GM20431 (cell line): Measurements from ENCODE around the gene UBAC1.
"Not testable (repeated sequence)": the region's sequence is repeated elsewhere in the genome, so short reads cannot be mapped to it uniquely, and the experiment has no call there.

Source experiments
- in situ Hi-C: fragments of 300-500 bp; cut with MseI, MboI; formaldehyde crosslinking; loops from one replicate; pipeline ENCODE4 v1.15.0; 2020; ENCODE audit warnings: low sequenced_read_pairs; ENCODE audit not compliant: unreplicated experiment

The UBAC1 gene

DNA sequence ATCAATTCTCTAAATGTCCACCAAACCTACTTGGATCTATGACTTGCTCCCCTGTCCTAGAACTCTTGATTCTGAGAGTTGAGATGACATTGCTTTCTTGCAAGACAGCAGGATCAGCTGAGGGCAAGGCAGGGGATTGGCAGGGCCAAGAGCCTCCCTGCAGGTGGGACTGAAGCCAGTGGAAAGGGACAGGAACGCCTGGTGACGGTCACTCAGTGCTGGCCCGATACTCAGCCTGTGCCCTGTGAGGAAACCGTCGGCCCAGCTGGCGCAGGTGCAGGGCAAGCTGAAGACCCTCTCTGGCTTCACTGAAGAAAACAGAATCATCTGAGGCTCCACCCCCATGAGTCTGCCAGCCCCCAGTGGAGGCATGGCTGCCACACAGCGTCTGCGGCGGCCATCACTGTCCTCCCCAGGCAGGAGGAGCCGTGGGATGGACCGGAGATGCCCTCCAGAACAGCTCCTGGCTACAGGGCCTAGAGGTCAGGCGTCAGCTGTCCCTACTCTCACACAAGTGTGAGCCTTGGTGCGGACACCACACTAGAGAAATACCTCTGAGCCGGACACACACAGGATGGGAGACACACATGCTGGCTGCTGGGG is 14.7 kb downstream of the UBAC1 start:
- in situ Hi-C loops: no loop called here

DNA sequence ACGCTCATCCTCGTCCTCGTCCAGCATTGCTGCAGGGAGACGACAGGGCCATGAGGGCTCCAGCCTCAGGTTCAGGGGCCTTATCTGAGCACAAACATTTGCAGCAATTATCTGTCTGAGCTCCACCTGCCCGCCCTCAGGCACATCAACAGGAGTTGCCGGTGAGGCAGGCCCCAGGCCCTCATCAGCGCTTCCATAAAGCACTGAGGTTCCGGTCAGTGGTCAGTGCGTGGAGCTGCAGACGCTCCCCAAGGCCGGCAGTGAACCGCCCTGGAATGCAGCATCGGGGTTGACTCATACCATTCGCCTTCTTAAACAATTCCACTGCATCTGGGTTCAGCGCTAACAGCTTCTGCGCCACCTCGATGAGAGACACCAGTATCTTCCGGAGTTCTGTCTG is 15.2 kb downstream of the UBAC1 start:
- in situ Hi-C loops: no loop called here

DNA sequence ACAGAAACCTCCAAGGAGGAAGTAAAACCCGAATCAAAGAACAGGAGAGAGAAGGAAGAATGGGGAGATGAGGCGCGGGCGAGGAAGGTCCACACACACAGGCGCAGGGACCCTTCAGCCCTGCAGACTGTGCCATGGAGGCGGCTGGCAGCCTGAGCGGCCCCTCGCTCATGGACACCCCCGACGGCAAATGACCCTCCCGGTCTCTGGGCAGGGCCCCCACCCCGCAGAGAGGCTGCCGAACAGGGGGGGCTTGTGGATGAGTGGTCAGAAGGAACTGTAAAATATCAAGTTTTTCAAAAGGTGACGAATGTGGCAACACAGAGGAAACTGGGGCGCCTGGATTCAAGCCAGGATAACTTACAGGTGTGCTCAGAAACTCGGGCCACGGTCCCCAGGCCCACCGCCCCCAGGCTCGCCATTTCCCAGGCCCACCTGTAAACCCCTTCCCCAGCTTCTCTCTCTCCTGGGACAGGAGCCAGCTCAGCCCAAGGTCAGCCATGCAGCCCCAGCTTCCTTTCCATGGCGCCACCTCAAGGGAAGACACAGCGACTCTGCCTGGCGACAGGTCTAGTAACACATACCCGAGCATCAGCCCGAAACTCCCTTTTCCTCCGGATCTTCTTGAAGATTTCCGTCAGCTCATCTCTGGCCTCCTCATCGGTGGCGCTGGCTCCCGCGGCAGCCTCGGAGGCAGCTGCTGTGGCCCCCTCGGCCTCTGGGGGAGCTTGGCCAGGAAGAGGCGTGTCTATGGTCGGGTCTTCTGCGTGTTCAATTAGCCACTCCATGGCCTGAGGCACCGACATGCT is 16.5 kb downstream of the UBAC1 start:
- in situ Hi-C loops: no loop called here

DNA sequence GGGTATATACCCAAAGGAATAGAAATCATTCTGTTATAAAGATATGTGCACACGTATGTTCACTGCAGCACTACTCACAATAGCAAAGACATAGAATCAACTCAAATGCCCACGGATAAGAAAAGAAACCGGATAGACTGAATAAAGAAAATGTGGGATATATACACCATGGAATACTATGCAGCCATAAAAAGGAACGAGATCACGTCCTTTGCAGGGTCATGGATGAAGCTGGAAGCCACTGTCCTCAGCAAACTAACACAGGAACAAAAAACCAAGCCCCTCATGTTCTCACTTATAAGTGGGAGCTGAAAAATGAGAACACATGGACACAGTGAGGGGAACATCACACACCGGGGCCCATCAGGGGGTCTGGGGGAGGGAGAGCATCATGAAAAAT is 17.6 kb downstream of the UBAC1 start:
- in situ Hi-C loops: not testable (repeated sequence)

DNA sequence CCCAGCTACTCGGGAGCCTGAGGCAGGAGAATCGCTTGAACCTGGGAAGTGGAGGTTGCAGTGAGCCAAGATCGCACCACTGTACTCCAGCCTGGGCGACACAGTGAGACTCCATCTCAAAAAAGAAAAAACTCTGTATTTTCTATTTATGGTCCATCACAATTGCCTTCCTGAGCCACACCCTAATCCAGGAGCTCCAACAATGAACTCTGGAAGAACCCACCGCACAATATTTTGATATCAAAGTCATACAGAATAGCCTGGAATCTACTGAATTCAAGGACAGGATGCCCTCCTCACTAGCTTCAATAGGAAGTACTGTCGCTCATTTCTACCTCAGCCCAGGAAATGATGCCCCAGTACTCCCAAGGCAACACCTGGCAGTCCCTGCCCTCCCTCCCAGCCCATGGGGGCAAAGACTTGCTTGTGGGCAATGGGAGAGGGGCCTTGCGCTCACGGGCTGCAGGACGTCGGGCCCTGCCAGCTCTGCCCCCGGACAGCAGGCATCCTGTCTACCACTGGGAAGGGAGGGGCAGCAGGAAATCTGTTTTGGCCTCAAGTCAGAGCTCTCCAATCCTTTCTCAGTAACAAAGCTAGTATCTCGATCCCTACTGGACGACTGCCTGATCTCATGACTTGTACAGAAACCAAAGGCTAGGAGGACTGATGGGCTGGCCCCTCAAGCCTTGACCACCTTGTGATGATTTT is 19.7 kb downstream of the UBAC1 start:
- in situ Hi-C loops: no loop called here

DNA sequence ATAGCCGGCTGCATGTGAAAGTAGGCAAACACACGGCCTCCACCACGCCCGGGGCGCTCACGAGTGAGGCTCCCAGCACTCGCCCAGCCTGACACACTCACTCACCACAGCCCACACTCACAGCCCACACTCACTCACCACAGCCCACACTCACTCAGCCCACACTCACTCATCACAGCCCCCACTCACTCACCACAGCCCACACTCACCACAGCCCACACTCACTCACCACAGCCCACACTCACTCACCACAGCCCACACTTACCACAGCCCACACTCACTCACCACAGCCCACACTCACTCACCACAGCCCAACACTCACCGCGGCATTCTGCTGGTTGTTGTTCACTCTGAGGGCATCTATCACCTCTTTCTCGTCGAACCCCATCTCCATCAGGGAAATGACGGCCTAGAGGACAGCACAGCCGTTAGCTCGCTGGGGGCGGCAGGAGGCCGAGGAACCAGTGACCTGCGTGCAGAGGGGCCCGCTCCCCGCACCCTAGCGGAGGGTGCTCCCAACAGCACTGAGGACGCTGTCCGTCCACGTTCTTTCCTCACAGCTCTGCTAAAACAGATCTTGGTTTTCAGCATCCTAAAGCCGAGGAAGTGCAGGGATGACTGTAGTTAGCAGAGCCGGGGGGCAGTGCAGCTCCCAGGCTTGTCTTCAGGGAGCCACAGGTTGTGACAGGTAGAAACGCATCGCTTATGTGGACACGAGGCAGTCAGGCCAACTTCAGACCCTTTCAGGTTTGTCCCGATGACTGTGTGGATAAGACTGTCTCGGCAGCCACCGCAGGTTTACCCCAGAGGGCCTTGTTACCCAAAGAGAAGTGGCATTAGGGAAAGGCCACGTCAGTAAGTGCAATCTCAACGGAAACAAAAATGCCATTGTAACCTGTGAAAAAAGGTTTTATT is 21.6 kb downstream of the UBAC1 start:
- in situ Hi-C loops: no loop called here

DNA sequence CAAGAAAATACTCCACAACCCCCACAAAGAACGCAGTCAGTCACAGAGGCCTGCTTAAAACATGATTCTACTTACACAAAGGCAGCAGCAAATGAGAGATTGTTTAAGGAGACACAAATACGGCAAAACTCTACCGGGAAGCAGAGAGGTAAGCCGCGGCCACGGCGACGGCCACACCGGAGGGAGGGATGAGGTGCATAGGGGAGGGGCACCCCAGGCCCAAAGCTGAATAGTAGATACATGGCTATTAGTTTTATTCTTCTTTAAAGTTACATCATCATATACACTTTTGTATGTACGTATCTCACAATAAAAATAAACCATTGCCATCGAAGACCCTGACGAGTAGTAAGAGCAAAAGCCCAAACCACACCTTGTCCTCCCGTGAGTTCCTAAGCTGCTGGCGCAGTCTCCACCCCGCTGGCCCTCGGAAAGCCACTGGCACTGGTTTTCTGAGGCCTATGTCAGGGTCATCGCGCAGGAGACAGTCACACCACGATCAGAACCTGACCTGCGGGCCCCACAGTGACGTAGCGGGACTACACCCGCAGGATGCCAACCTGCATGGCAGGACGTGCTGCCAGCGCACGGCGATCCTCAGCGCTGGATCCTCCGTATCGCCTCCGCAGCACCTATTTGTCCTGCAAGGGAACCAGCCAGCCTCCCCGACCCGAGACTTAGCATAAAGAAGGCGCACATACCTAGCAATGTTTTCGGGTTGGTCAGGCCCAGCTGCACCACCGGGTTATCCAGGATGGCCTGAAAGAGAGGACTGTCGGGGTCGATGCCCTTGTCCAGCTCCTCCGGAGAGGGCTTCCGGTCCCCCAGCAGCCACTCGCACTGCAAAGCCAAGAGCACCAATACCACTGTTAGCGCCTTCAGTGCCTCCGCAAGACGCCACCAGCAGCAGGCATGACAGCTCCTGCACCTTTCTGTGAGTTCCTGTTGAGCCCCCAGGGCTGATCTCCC is 23.4 kb downstream of the UBAC1 start:
- in situ Hi-C loops: no loop called here

DNA sequence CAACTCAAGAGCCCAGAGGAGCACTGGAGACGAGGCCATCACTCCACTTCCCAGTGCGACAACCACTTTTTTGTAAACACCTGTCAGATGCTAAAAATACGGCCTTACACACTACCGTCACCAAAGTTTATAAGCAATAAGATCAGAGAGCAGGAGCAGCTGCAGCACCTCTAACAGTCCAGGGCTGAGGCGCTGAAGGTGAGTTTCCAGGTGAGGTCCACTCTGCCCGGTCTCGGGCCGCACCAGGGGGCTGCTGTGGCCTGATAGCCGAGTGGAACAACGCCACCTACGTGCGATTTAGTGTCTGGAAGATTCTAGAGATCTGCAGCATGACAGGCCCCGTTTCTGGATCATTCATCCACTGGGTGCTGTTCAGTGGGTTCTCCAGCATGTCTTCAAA is 28.1 kb downstream of the UBAC1 start:
- in situ Hi-C loops: no loop called here

DNA sequence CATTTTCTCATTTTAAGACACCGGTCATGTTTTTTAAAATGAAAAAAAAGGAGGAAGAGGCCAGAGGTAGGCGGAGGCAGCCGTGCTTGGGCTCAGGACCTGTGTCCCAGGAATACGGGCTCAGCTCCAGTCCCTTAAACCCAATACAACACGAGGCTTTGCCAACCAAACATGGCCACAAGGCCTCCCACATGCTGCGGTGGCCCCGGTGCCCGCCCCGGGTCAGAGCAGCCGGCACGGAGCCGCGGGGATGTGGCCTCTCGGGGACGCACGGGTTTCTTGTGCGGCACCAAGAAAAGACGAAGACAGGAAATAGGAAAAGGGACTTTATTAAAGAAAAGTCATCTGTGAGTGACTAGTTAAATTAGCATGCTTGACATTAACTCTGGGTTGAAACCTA is 28.5 kb downstream of the UBAC1 start:
- in situ Hi-C loops: no loop called here

DNA sequence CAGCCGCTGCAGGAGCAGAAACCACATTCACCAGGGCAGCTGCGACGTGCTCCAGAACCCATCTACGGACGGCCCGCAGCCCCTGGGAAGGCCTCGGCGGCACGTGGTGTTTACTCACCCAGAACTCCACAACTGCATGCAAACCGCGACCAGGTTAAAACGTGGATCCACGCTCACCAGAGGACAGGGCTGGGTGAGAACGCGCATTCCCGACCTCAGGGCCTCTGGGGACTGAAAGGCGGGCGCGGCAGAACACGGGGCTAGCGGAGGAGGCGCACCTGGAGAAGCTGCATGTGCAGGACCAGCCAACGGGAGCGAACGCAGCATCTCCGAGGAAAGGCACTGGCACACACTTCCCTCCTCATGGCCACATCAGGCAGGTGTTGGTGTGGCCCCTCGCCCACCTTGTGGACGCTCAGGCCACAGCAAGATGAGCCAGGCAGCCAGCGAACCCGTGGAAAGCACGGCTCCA is 29.8 kb downstream of the UBAC1 start:
- in situ Hi-C loops: no loop called here

DNA sequence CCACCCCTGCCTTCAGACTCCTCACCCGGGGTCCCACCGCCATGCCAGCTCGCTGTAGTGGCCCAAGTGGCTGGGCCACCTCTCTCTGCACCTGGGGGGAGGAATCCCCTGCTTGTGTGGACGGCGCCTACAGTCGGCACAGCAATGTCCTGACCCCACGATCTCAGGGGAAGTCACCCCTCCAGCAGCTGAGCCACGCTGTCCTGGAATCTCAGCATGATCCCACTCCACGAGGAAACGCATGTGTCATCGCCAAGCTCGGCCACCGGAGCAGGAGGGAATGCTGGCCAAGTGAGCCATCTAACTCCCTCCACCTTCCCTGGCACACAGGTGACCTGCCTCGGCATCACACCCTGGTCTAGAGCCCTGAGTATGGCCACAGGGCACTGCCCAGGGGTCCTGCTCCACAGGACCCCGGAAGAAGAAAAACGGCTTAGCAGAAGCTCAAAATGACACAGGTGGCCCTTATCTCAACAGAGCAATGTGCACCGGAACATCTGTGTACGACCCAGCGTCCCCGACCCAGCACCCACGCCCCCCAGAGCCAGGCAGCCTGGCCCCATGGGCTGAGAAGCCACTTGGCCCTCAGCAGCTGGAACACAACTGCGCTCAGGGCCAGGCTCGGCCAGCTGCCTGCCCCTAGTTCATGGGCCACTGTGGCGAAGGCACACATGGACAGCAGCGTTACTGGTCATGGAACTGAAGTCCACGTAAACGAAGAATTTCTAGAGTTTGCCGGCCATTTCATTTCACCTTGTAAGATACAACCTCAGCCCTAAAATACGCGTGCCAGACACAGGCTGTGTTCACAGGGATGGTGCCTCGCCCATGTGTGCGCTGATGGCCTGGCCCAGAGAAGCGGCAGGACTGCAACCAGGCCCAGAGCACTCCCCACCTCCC is 30.5 kb downstream of the UBAC1 start:
- in situ Hi-C loops: no loop called here

DNA sequence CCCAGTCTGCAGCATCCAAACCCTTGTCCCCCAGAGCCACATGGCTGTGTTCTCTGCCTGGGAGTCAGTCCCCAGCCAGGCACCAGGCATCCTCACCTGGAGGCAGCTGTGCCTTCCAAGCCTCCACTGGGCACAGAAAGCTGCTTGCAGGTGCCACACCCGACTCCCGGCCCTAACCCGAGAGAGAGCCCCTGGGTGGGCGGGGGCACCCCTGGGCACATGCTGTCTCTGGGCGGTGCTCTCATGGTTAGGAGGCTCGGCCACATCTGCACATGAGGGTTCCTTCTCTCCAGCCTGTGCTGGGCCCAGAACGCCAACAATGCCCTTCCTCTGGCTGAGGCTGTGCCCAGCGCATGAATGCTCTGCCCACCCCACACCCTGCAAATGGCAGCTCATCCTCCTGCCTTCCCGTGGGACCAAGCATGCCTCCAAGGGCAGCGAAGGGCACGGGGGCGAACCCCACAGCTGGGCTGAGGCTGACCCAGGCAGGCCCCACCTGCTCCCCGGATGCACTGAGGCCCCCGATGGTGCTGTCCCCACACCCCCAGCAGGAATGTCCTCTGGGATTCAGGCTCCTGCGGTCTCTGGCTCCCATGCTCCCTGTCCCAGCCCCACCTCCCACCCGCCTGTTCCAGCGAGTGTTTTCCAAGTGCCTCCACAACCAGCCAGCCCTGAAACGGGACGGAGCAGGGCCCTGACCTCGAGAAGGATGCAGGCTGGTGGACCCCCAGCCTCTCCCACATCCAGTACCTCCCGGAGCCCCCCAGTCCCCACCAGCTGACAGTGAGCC is 31.3 kb downstream of the UBAC1 start:
- in situ Hi-C loops: no loop called here

DNA sequence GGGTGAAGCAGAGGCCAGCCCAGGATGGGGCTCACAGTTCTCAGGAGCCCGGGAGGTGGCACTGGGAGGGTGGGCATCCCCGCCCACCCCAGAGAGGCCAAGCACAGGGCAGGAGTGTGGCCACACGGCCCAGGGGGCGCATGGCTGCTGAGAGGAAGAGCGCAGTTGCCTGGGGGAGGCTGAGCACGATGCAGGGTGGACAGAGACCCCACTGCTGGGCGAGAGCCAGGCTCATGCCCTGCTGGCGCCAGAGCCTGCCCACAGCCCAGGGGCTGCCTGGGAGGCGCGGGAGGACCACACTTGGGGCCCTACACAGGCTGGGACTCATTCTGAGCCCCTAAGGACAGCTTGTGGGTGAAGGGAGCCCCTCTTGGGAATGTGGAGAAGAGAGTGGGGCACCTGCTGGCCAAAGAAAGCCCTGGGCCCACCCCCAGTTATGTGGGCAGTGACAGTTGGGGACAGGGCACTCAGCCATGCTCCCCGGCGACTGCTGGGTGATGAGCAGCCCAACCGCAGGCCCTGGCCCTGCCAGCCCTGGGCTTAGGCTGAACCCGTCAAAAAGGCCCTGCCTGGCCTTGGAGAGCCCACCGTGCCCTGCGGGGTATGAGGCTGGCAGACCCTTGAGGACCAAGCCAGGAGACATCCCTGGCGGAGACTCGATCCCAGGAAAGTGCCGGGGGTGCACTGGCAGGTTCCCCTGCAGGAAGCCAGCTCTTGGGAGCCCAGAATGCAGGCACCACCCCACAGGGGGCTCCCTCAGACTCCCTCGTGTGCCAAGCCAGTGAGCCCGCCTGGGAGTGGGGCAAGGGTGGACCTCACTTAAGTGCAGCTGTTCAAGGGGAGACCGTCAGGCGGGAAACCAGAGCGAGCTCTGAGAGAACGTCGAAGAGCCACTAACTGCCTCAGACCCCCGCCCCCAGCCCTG is 32.2 kb downstream of the UBAC1 start:
- in situ Hi-C loops: no loop called here

DNA sequence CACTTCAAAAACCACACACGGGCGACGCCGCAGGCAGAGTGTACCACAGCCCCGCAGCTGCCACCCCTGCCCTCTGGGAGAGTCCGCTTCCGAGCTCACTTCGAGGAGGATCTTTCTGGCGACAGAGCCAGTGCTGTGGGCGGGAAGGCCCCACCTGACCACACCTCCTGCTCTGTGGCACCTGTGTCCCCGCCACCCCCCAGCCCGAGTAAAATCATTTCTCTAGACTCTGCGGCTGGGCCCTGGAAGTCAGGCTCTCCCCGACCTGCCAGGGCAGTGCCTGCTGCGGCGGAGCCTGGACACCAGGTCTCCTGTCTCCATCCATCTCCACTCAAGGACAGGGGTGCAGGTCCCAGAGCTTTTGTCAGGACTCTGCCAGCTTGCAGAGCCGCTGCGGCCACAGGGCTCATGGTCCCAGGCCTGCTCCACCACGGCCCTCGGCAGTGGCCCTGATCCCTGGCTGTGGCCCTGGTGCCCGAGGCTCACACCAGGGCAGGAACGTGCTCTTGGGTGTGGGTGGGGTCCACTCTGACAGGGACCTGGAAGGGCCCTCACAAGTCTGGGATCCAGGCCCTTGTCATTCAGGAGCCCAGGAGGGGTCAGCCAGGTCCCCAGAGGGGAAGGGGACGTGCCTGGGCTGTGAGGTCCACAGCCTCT is 33.0 kb downstream of the UBAC1 start:
- in situ Hi-C loops: no loop called here

DNA sequence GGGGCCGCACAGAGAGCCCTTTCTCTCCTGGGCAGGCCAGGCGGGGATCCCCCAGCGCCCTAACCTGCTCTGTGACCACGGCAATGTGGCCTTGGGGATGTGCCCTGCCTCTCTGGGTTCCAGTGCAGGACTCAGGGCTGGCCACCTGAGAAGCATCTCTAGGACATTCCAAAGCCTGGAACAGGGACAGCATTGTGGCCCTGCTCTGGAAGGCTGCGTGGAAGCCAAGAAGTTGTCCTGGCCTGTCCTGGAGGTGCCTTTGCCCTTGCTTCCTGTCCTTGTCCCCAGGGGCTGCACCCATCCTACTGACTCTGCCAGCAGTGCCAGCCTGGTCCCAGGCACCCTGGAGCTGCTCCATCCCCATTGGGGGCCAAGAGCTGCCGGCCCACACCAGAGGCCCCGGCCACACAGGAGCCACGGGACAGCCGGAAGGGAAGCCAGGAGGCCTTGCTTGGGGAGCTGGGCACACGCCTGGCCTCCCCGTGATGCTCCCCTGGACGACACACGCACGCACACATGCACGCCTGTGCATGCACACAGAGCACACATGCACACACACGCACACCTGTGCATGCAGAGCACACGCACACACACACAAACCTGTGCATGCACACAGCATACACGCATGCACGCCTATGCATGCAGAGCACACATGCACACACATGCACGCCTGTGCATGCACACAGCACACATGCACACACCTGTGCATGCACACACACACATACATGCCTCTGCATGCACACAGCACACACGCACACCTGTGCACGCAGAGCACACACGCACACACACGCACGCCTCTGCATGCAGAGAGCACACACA is 33.8 kb downstream of the UBAC1 start:
- in situ Hi-C loops: no loop called here
